HepG2 (cell line): ENCODE data around the gene YY1. TPM values are rescaled to one million over a fixed set of nuclear protein-coding genes. Genes with fewer than 3 reads are reported as not detected.

ENCODE experiments used
- DDIT3 ChIP-seq: sonication (generic); formaldehyde crosslinking; IDR thresholded peaks from 2 replicates; pipeline ENCODE4 v1.4.0; 2020; ENCODE audit warnings: mild to moderate bottlenecking, missing genetic modification reagents
- FLYWCH1 ChIP-seq: sonication (generic); formaldehyde crosslinking; IDR thresholded peaks from 2 replicates; pipeline ENCODE4 v1.8.1; 2023; ENCODE audit warnings: mild to moderate bottlenecking, missing genetic modification reagents
- HMG20A ChIP-seq: IDR thresholded peaks from 2 replicates; pipeline ENCODE4 v1.6.1; 2016; ENCODE audit warnings: borderline replicate concordance
- HNRNPK ChIP-seq: fragments of 200-400 bp; formaldehyde crosslinking; IDR thresholded peaks from 2 replicates; pipeline ENCODE4 v1.6.1; 2018; ENCODE audit warnings: low read length, low read depth, moderate library complexity, mild to moderate bottlenecking; ENCODE audit not compliant: poor library complexity, severe bottlenecking
- HOXD1 ChIP-seq: sonication (generic); formaldehyde crosslinking; IDR thresholded peaks from 2 replicates; pipeline ENCODE4 v1.5.0; 2020; ENCODE audit warnings: missing genetic modification reagents
- KDM1A ChIP-seq: IDR thresholded peaks from 2 replicates; pipeline ENCODE4 v1.6.1; 2016; ENCODE audit warnings: missing compliant biosample characterization
- MTF2 ChIP-seq: sonication (generic); formaldehyde crosslinking; IDR thresholded peaks from 2 replicates; pipeline ENCODE4 v1.5.0; 2020; ENCODE audit warnings: missing genetic modification reagents, borderline replicate concordance
- MYC ChIP-seq: sonication (generic); formaldehyde crosslinking; IDR thresholded peaks from 2 replicates; pipeline ENCODE4 v1.9.0; 2021; ENCODE audit warnings: missing genetic modification reagents, borderline replicate concordance
- NFE2L2 ChIP-seq: fragments of 150-350 bp; IDR thresholded peaks from 2 replicates; pipeline ENCODE4 v1.6.1; 2014; ENCODE audit warnings: low read length
- POLR2AphosphoS5 ChIP-seq: IDR thresholded peaks from 2 replicates; pipeline ENCODE4 v1.6.1; 2012; ENCODE audit warnings: low read depth, low read length
- PRPF4 ChIP-seq: fragments of 200-400 bp; formaldehyde crosslinking; IDR thresholded peaks from 2 replicates; pipeline ENCODE4 v1.6.1; 2016; ENCODE audit warnings: low read length, low read depth; ENCODE audit not compliant: poor library complexity, severe bottlenecking
- SCMH1 ChIP-seq: sonication (generic); formaldehyde crosslinking; IDR thresholded peaks from 2 replicates; pipeline ENCODE4 v1.9.0; 2021; ENCODE audit warnings: missing genetic modification reagents, mild to moderate bottlenecking, borderline replicate concordance
- SRSF1 ChIP-seq: fragments of 200-400 bp; formaldehyde crosslinking; optimal IDR thresholded peaks from 2 replicates; pipeline ENCODE3; 2017; ENCODE audit warnings: mild to moderate bottlenecking, low read depth, low read length, moderate library complexity
- TAF1 ChIP-seq: sonication (generic); formaldehyde crosslinking; IDR thresholded peaks from 2 replicates; pipeline ENCODE4 v1.4.0; 2020; ENCODE audit warnings: missing genetic modification reagents
- TBL1XR1 ChIP-seq: fragments of 150-350 bp; IDR thresholded peaks from 2 replicates; pipeline ENCODE4 v1.6.1; 2014; ENCODE audit warnings: borderline replicate concordance, low read length; ENCODE audit not compliant: partially characterized antibody
- TSC22D2 ChIP-seq: sonication (generic); formaldehyde crosslinking; IDR thresholded peaks from 2 replicates; pipeline ENCODE4 v1.5.1; 2020; ENCODE audit warnings: missing genetic modification reagents, mild to moderate bottlenecking, borderline replicate concordance
- ZNF136 ChIP-seq: sonication (generic); formaldehyde crosslinking; IDR thresholded peaks from 2 replicates; pipeline ENCODE4 v1.8.1; 2022; ENCODE audit warnings: low read depth, mild to moderate bottlenecking, moderate library complexity, missing genetic modification reagents
- ZNF143 ChIP-seq: sonication (generic); formaldehyde crosslinking; IDR thresholded peaks from 2 replicates; pipeline ENCODE4 v1.4.0; 2020; ENCODE audit warnings: missing genetic modification reagents
- ZNF17 ChIP-seq: sonication (generic); formaldehyde crosslinking; IDR thresholded peaks from 2 replicates; pipeline ENCODE4 v1.5.0; 2020; ENCODE audit warnings: mild to moderate bottlenecking, missing genetic modification reagents
- ZNF33B ChIP-seq: sonication (generic); formaldehyde crosslinking; IDR thresholded peaks from 2 replicates; pipeline ENCODE4 v1.5.1; 2020; ENCODE audit warnings: mild to moderate bottlenecking, missing genetic modification reagents
- ZNF562 ChIP-seq: sonication (generic); formaldehyde crosslinking; IDR thresholded peaks from 2 replicates; pipeline ENCODE4 v1.8.0; 2022; ENCODE audit warnings: missing genetic modification reagents, borderline replicate concordance
- ZNF790 ChIP-seq: sonication (generic); formaldehyde crosslinking; IDR thresholded peaks from 2 replicates; pipeline ENCODE4 v1.8.0; 2022; ENCODE audit warnings: missing genetic modification reagents, mild to moderate bottlenecking, borderline replicate concordance
- polyA plus RNA-seq, 8 experiments: library from polyadenylated mRNA; depleted of rRNA in 3 of 8; stranded (reverse) in 7 of 8; unstranded in 1 of 8; fragments of >200 nt; fragmentation: Illumina TruSeq in 4 of 8; extraction: Trizol in 4 of 8; gene quantifications; 2 replicates each; pipeline versions ENCODE4 v1.2.1 to v1.2.3, GENCODE V29; 2011 to 2016; ENCODE audit warnings: low read depth in 4 of 8, missing spikeins in 1 of 8, mixed read lengths in 1 of 8; ENCODE audit not compliant: insufficient read depth in 1 of 8
- total RNA-seq, 5 experiments: library from RNA; depleted of rRNA; stranded (reverse); fragments of >200 nt; fragmentation: Illumina TruSeq; extraction: Trizol; gene quantifications; 2 replicates each; pipeline ENCODE4 v1.2.3, GENCODE V29; 2016; ENCODE audit warnings: low read depth in 1 of 5
- TF ChIP-seq, protein P1 (sequence below): sonication (generic); formaldehyde crosslinking; IDR thresholded peaks from 2 replicates; pipeline ENCODE4 v1.8.1; 2022; ENCODE audit warnings: low read depth, mild to moderate bottlenecking, missing genetic modification reagents
- TF ChIP-seq, protein P2 (sequence below): IDR thresholded peaks from 2 replicates; pipeline ENCODE4 v1.6.1; 2016; ENCODE audit warnings: low read depth
- TF ChIP-seq, protein P3 (sequence below), 2 experiments: fragments of 450-650 bp in 1 of 2; sonication (generic) in 1 of 2; formaldehyde crosslinking; IDR thresholded peaks; 2 replicates each; pipeline versions ENCODE4 v1.5.0 to v1.8.0; 2020 to 2022; ENCODE audit warnings: mild to moderate bottlenecking in 1 of 2, missing genetic modification reagents in 1 of 2

Gene YY1
- total and polyA plus RNA-seq, 2 of the 13 experiments (the other 11 are each of a cell fraction or from before 2014, with no cell fraction given): 29.4 to 68.1 TPM

GRCh38 chr14:100306101-100306997 is 67.4 kb downstream of the YY1 start, which contains the start of gene SLC25A29 (continued):
- no peak for TF ChIP-seq PRPF4
- TF ChIP-seq ZNF136 (CRISPR knock-in tag): no peak
- no peak for TF ChIP-seq ZNF143 (CRISPR knock-in tag)
- TF ChIP-seq NFE2L2: no peak
- no peak for TF ChIP-seq ZNF17
- TF ChIP-seq, protein P1, sequence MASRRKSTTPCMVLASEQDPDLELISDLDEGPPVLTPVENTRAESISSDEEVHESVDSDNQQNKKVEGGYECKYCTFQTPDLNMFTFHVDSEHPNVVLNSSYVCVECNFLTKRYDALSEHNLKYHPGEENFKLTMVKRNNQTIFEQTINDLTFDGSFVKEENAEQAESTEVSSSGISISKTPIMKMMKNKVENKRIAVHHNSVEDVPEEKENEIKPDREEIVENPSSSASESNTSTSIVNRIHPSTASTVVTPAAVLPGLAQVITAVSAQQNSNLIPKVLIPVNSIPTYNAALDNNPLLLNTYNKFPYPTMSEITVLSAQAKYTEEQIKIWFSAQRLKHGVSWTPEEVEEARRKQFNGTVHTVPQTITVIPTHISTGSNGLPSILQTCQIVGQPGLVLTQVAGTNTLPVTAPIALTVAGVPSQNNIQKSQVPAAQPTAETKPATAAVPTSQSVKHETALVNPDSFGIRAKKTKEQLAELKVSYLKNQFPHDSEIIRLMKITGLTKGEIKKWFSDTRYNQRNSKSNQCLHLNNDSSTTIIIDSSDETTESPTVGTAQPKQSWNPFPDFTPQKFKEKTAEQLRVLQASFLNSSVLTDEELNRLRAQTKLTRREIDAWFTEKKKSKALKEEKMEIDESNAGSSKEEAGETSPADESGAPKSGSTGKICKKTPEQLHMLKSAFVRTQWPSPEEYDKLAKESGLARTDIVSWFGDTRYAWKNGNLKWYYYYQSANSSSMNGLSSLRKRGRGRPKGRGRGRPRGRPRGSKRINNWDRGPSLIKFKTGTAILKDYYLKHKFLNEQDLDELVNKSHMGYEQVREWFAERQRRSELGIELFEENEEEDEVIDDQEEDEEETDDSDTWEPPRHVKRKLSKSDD (CRISPR knock-in tag): no peak; the same call in none of the 2 replicates
- TF ChIP-seq, protein P2, sequence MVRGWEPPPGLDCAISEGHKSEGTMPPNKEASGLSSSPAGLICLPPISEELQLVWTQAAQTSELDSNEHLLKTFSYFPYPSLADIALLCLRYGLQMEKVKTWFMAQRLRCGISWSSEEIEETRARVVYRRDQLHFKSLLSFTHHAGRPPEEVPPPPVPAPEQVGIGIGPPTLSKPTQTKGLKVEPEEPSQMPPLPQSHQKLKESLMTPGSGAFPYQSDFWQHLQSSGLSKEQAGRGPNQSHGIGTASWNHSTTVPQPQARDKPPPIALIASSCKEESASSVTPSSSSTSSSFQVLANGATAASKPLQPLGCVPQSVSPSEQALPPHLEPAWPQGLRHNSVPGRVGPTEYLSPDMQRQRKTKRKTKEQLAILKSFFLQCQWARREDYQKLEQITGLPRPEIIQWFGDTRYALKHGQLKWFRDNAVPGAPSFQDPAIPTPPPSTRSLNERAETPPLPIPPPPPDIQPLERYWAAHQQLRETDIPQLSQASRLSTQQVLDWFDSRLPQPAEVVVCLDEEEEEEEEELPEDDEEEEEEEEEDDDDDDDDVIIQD: no peak
- TF ChIP-seq SCMH1 (CRISPR knock-in tag): no peak
- TF ChIP-seq ZNF562 (CRISPR knock-in tag): no peak
- TF ChIP-seq ZNF33B (CRISPR knock-in tag): no peak
- no peak for TF ChIP-seq FLYWCH1 (CRISPR knock-in tag)
- 0 out of 2 replicates have a peak, but pooled peaks have one; percentile 23 for TF ChIP-seq MYC (CRISPR knock-in tag)
- TF ChIP-seq HMG20A (CRISPR knock-in tag): no peak
- no peak for TF ChIP-seq MTF2 (CRISPR knock-in tag)
- TF ChIP-seq, protein P3, sequence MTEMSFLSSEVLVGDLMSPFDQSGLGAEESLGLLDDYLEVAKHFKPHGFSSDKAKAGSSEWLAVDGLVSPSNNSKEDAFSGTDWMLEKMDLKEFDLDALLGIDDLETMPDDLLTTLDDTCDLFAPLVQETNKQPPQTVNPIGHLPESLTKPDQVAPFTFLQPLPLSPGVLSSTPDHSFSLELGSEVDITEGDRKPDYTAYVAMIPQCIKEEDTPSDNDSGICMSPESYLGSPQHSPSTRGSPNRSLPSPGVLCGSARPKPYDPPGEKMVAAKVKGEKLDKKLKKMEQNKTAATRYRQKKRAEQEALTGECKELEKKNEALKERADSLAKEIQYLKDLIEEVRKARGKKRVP (CRISPR knock-in tag; IDR thresholded peaks at IDR 0.05): 0 out of 4 replicates have a peak, but pooled peaks of 1 of the 2 experiments have one; percentile 41
- TF ChIP-seq SRSF1: peak; percentile 52
- TF ChIP-seq ZNF790 (CRISPR knock-in tag): peak; percentile 40; the same call in 1 of the 2 replicates
- no peak for TF ChIP-seq TSC22D2 (CRISPR knock-in tag)
- TF ChIP-seq TAF1: peak; percentile 56; the same call in 1 of the 2 replicates
- TF ChIP-seq KDM1A (CRISPR knock-in tag): no peak
- TF ChIP-seq HOXD1 (CRISPR knock-in tag): no peak; the same call in 1 of the 2 replicates
- peak; percentile 46; the same call in 1 of the 2 replicates for TF ChIP-seq POLR2AphosphoS5
- no peak for TF ChIP-seq DDIT3 (CRISPR knock-in tag)
- TF ChIP-seq TBL1XR1: no peak
- TF ChIP-seq HNRNPK: no peak
